B cell (primary cell): Measurements from ENCODE around the gene TESMIN. TPM values are rescaled to one million over a fixed set of nuclear protein-coding genes. Genes with fewer than 3 reads are reported as not detected.

Experiments used
- ATAC-seq: fragments of 200-7000 bp; cut with Tn5 transposase; one replicate; pipeline ENCODE4 v1.10.0; 2021; ENCODE audit warnings: low read depth, mild to moderate bottlenecking, moderate number of reproducible peaks, moderate library complexity
- CTCF ChIA-PET: fragments of 350-600 bp; sonication (Branson Sonifier 250); formaldehyde crosslinking; loops from one replicate; lab custom pipeline; 2021; ENCODE audit warnings: antibody characterized with exemption, inconsistent platforms; lab: Charles Lee
- POLR2A ChIA-PET: fragments of 350-600 bp; sonication (Branson Sonifier 250); formaldehyde crosslinking; loops from one replicate; lab custom pipeline; 2021; ENCODE audit warnings: antibody characterized with exemption; lab: Charles Lee
- DNase-seq: peaks from one replicate; pipeline ENCODE4 v3.0.0; 2013
- H2AFZ ChIP-seq: 2 replicates; pipeline ENCODE4 v1.6.1; 2012; ENCODE audit warnings: mild to moderate bottlenecking, low read depth, low read length; ENCODE audit not compliant: insufficient read depth, poor library complexity, severe bottlenecking
- H3K27ac ChIP-seq, 2 donors: 1 replicate in 1 of 2; 2 replicates in 1 of 2; pipeline ENCODE4 v1.5.1; 2012 to 2013; ENCODE audit warnings: low read length in 2 of 2, mild to moderate bottlenecking in 2 of 2, moderate library complexity in 1 of 2
- H3K27me3 ChIP-seq, 4 experiments: fragments of 200-600 bp in 1 of 4; sonication (generic) in 1 of 4; replicated peaks in 1 of 4; 1 replicate in 2 of 4; 2 replicates in 2 of 4; pipeline versions ENCODE4 v1.6.1 to v1.7.0; 2013 to 2016; ENCODE audit warnings: low read length in 3 of 4, mild to moderate bottlenecking in 2 of 4, mixed read lengths in 1 of 4, moderate library complexity in 1 of 4; ENCODE audit not compliant: insufficient read depth in 4 of 4, control insufficient read depth in 3 of 4; ENCODE audit errors: control extremely low read depth in 1 of 4
- H3K36me3 ChIP-seq, 2 experiments: replicated peaks in 1 of 2; 1 replicate in 1 of 2; 2 replicates in 1 of 2; pipeline versions ENCODE4 v1.6.1 to v1.7.1; 2013; ENCODE audit warnings: low read length in 1 of 2; ENCODE audit not compliant: insufficient read depth in 2 of 2, control insufficient read depth in 1 of 2; ENCODE audit errors: control extremely low read depth in 1 of 2, extremely low read depth in 1 of 2
- H3K4me1 ChIP-seq, 2 donors: fragments of 200-600 bp in 1 of 2; sonication (generic) in 1 of 2; 1 replicate in 1 of 2; 2 replicates in 1 of 2; pipeline versions ENCODE4 v1.5.1 to v1.6.1; 2013 to 2017; ENCODE audit warnings: low read length in 2 of 2; ENCODE audit not compliant: control insufficient read depth in 2 of 2, insufficient read depth in 2 of 2
- H3K4me2 ChIP-seq: replicated peaks from 2 replicates; pipeline ENCODE3; 2012; ENCODE audit warnings: mild to moderate bottlenecking, low read depth, low read length; ENCODE audit not compliant: poor library complexity, severe bottlenecking
- H3K4me3 ChIP-seq, 5 experiments: fragments of 200-600 bp in 1 of 5; sonication (generic) in 1 of 5; 1 replicate in 3 of 5; 2 replicates in 2 of 5; pipeline versions ENCODE4 v1.5.1 to v1.7.0; 2011 to 2016; ENCODE audit warnings: low read length in 4 of 5, mild to moderate bottlenecking in 4 of 5, low read depth in 2 of 5, control low read depth in 1 of 5, moderate library complexity in 1 of 5; ENCODE audit not compliant: insufficient read depth in 1 of 5; ENCODE audit errors: control extremely low read depth in 1 of 5, extremely low read depth in 1 of 5
- H3K79me2 ChIP-seq: fragments of 200-600 bp; sonication (generic); one replicate; pipeline ENCODE4 v1.6.0; 2016; ENCODE audit warnings: low read length; ENCODE audit not compliant: control insufficient read depth, insufficient read depth
- H3K9ac ChIP-seq: fragments of 200-600 bp; sonication (generic); 2 replicates; pipeline ENCODE4 v1.6.1; 2017; ENCODE audit warnings: mild to moderate bottlenecking, low read length, moderate library complexity
- H3K9me3 ChIP-seq, 3 donors: one replicate each; pipeline versions ENCODE4 v1.6.1 to v1.7.1; 2013; ENCODE audit warnings: low read length in 2 of 3; ENCODE audit not compliant: control insufficient read depth in 2 of 3, insufficient read depth in 1 of 3; ENCODE audit errors: control extremely low read depth in 1 of 3
- H4K20me1 ChIP-seq: 2 replicates; pipeline ENCODE4 v1.6.0; 2012; ENCODE audit warnings: mild to moderate bottlenecking, low read length; ENCODE audit not compliant: insufficient read depth, control insufficient read depth, poor library complexity, severe bottlenecking
- H3K27ac Mint-ChIP-seq: one replicate; pipeline ENCODE4 v1.8.0; 2021; ENCODE audit warnings: mixed read lengths
- H3K27me3 Mint-ChIP-seq: one replicate; pipeline ENCODE4 v1.8.0; 2021; ENCODE audit warnings: mixed read lengths
- H3K4me1 Mint-ChIP-seq: one replicate; pipeline ENCODE4 v1.8.0; 2021; ENCODE audit warnings: mixed read lengths
- H3K4me3 Mint-ChIP-seq: one replicate; pipeline ENCODE4 v1.8.0; 2021; ENCODE audit warnings: mixed read lengths
- H3K9me3 Mint-ChIP-seq: one replicate; pipeline ENCODE4 v1.8.0; 2022; ENCODE audit warnings: mixed read lengths; ENCODE audit not compliant: insufficient read depth
- CTCF ChIP-seq: fragments of 200-600 bp; IDR thresholded peaks from one replicate; pipeline ENCODE4 v1.8.0; 2022; ENCODE audit warnings: antibody characterized with exemption, mild to moderate bottlenecking
- EZH2 ChIP-seq: IDR thresholded peaks from 2 replicates; pipeline ENCODE4 v1.6.1; 2012; ENCODE audit warnings: borderline replicate concordance, low read depth, mild to moderate bottlenecking, moderate library complexity, low read length; ENCODE audit not compliant: insufficient read depth, poor library complexity, severe bottlenecking
- WGBS: methylation state at CpG from one replicate; pipeline ENCODE4 v1.1.5; 2013; ENCODE audit warnings: missing lambda C conversion rate; ENCODE audit not compliant: insufficient coverage; 5-methylcytosine and 5-hydroxymethylcytosine counted together
- intact Hi-C: fragments of 100-400 bp; cut with micrococcal nuclease; formaldehyde crosslinking; loops from one replicate; pipeline ENCODE4 v1.10.0; 2022
- polyA plus RNA-seq: library from polyadenylated mRNA; depleted of rRNA; stranded (reverse); fragments of >200 nt; gene quantifications from 2 replicates; pipeline ENCODE4 v1.2.3, GENCODE V29; 2012
- total RNA-seq, 2 donors: library from RNA; stranded (reverse); fragments of 120-200 nt in 1 of 2; gene quantifications; 1 replicate in 1 of 2; 2 replicates in 1 of 2; pipeline versions ENCODE4 v1.2.3 to v1.2.4, GENCODE V29; 2013 to 2022

The TESMIN gene
- total and polyA plus RNA-seq, 2 donors (not counting 1 experiment from before 2014, with no cell fraction given), result 3.2 to 4.3 TPM

DNA sequence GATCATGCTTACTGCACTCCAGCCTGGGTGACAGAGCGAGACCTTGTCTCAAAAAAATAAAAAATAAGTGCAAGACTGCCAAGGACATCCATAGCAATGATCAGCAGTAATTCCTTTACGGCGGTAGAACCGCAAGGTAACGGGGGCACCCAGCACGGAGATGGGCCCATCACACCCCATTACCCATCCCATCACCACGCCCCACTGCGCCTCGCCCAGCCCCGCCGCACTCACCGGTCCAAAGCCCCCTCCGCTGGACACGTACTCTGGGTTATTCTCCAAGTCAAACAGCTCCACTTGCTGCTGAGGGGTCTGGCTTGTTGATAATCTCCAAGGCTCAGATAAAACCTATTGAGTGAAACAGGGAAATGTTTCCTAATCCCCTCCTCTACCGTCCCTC, 8.7 kb upstream of the TESMIN start:
- H3K4me3 Mint-ChIP-seq, result no peak overlapping the region
- Histone ChIP-seq H3K4me3 (no peak overlapping the region), H3K9me3 (no peaks in the 10 kb centered on the region), H3K4me2 (no peak overlapping the region), H4K20me1 (no peaks in the 10 kb centered on the region), H3K4me1 (no peaks in the 10 kb centered on the region), H2AFZ (no peak overlapping the region), H3K27me3 (no peaks in the 10 kb centered on the region), H3K36me3 (peaks cover 0 to 17% of the 10 kb centered on the region in 2 experiments), H3K9ac (no peak overlapping the region), H3K27ac (no peak overlapping the region), H3K79me2 (no peaks in the 10 kb centered on the region)
- no peaks in the 10 kb centered on the region for H3K9me3 Mint-ChIP-seq
- H3K4me1 Mint-ChIP-seq, result no peaks in the 10 kb centered on the region
- ATAC-seq (no peak), DNase-seq (no peak)
- no peak overlapping the region for H3K27ac Mint-ChIP-seq
- TF ChIP-seq CTCF (no peak), EZH2 (no peak)
- POLR2A ChIA-PET, result no interaction called here
- CTCF ChIA-PET, result no interaction called here
- intact Hi-C loops, result loop anchor here (10.0 kb wide), 1 partner anchor 1515 kb away; the partner anchor contains the start of gene PPFIA1
- H3K27me3 Mint-ChIP-seq, result no peaks in the 10 kb centered on the region
- WGBS, result 97% methylated on average over 10 of the region's 15 CpGs

DNA sequence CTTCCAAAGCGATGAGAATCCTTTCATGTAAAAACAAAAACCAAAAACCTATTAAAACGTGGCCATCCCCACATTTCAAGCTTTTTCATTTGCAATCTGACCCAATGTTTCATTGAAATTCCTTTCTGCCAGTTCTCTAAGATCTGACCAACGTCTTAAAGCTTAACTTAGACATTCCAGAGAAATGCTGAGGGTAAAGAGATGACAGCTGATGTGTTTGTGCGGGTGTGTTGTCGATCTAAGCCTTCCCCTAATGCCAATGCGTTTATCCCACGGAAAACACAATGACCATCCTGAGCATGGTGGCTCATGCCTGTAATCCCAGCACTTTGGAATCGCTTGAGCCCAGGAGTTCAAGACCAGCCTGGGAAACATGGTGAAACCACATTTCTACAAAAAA, 6.4 kb upstream of the TESMIN start:
- Histone ChIP-seq H3K4me2 (no peak overlapping the region), H3K27me3 (no peaks in the 10 kb centered on the region), H2AFZ (no peak overlapping the region), H3K36me3 (peaks cover 0 to 17% of the 10 kb centered on the region in 2 experiments), H3K79me2 (no peaks in the 10 kb centered on the region), H3K4me1 (no peaks in the 10 kb centered on the region), H3K9ac (no peak overlapping the region), H3K9me3 (no peaks in the 10 kb centered on the region), H3K4me3 (no peak overlapping the region), H3K27ac (no peak overlapping the region), H4K20me1 (no peaks in the 10 kb centered on the region)
- 100% methylated on average over 5 of the region's 8 CpGs for WGBS
- TF ChIP-seq EZH2, result no peak
- no peak for TF ChIP-seq CTCF
- ATAC-seq (no peak), DNase-seq (no peak)
- ChIA-PET CTCF (interaction anchor here (0.6 kb wide), 1 partner anchor 13 kb away, joined by 4 read pairs; no protein-coding TSS in a partner anchor), POLR2A (interaction anchor here (0.6 kb wide), 1 partner anchor 298 kb away, joined by 3 read pairs; no protein-coding TSS in a partner anchor)
- Mint-ChIP-seq H3K4me1 (no peaks in the 10 kb centered on the region), H3K27ac (no peak overlapping the region), H3K4me3 (no peak overlapping the region), H3K27me3 (no peaks in the 10 kb centered on the region), H3K9me3 (no peaks in the 10 kb centered on the region)
- intact Hi-C loops, result loop anchor here (10.0 kb wide), 1 partner anchor 1517 kb away; the partner anchor contains the start of gene PPFIA1
